ENCODE results near the gene DTNB.

Gene DTNB

DNA sequence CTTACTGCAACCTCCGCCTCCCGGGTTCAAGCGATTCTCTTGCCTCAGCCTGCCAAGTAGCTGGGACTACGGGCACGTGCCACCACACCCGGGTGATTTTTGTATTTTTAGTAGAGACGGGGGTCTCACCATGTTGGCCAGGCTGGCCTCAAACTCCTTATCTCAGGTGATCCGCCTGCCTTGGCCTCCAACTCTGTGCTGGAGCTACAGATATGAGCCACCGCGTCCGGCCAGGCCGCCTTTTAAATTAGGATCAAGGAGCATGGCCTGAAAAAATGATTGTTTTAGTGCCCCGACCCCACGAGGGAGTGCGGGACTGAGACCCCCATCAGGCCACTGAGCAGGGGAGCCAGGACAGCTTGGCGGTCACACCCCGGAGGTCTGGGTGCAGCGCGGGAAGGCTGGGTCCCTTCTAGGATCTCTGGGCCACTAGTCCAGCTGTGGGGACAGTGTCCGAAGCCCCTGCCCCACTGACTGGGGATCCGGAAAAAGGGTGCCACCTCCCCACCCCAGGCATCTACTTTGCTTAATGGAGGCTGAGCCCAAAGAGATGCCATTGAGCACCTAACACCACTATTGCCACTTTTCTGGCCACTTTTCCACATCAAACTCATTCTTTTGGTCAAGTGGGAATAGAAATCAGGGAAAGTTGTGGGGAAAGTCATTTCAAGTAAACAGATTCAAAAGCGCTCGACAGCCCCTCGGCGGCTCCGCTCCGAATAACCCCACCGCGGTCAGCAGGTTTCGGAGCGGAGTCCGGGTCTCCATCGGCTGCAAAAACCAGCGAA, 311.9 kb downstream of the DTNB start:
- DNase-seq, result no peak

- DNase-seq, result no peak
Observed at GRCh38 chr2:25358836-25359235, 314.5 kb downstream of the DTNB start.

DNA sequence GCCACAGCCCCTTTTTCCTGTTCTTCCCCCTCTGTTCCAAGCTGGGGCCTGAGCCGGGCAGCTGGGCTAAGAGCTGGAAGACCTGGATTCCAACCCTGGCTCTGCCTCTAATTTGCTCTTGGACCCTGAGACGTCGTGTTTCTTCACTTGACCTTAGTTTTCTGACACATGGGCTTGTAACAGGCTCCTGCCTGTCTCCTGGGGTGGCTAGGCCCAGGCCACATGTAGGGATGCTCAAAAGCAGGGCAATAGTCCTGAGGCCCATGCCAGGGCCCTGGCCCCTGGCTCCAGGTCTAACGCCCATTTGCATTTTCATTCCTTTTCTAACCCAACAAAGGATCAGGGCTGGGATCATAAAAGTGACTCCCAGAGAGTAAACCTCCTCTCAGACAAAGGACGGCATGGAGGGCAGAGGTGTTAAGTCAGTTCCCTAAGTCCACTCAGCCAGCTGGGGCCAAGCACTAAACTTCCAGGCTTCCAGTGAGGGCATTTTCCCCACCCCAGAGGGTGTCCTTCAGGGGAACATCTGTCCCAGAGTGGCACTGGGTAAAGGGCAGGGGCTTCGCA, 315.0 kb downstream of the DTNB start:
- DNase-seq, result no peak

- DNase-seq, result no peak
Observed at GRCh38 chr2:25356088-25356487, 317.3 kb downstream of the DTNB start.

DNA sequence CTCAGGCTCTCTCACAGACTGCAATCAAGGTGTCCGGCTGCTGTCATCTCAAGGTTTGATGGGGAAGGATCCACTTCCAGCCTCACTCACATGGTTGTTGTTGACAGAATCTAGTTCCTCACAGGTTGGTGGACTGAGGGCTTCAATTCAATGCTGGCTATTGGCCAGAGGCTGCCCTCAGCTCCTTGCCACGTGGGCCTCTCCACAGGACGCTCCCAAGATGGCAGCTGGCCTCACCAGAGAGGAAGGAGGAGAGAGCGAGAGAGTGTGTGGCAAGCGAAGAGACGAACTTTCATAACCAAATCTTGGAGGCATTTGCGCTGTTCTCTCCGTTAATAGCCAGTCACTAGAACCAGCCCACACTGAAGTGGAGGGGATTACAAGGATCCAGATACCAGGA, 318.1 kb downstream of the DTNB start:
- no peak for DNase-seq

DNA sequence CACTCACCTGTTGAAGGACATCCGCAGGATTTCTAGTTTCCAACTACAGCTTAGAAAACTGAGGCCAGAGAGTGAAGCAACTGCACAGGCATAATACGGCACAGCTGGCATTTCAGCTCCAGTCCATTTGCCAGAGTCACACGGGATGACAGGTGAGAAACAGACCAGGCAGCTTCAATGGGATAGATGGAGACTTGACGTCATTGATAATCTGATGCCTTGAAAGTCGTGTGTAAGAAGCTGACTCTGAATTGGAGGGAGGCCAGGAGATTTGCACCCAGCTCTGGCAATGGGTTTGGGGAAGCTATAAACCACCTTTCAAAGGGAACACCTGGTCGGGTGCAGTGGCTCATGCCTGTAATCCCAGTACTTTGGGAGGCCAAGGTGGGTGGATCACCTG, 319.3 kb downstream of the DTNB start:
- DNase-seq, result no peak

DNA sequence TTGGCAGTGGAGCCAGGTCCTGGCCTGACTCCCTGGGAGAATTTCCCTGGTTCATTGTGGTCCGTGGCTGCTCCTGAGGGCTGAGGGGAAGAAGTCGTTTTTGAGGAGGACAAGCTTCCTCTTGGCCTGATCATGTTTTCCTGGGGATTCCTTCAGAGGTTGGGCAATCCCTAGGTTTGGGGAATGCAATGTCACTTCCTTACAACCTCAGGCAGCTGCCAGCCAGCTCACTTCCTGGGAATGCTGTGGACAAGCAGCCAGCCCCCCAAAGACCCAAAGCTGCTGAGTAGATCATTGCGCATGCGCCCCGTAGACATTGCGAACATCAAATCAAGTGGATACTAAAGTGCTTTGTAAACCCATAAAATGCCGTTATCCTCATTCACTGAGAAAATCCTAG, 324.0 kb downstream of the DTNB start:
- no peak for DNase-seq

- DNase-seq, result no peak
Observed at GRCh38 chr2:25347846-25348245, 325.5 kb downstream of the DTNB start.

DNA sequence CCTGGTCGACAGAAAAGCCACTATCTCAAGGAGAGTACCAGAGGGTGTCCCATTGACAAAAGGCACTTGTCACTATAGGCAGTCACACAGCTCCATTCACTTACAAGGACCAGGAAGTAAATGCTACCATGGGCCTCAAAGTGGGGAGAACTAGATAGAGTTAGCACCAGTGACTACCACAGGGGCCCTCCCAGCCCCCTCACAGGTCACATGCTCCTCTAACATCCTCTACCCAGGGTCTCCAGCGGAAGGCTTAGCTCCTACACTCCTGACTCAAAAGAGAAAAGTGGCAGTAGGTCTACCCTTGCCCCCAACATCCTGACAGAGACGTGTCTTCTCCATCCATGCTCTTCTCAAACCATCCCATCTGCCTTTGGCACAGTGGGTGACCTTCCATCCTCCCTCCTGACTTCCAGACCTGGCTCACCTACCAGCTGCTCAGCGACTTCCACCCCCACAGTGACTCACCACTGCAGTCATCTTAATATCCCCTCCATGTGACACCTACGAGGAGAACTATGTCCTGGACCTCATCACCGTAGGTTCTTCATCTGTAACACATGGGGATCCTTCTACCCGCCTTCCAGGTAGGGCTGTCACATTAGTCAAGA, 326.1 kb downstream of the DTNB start:
- no peak for DNase-seq

- DNase-seq, result no peak
Observed at GRCh38 chr2:25343187-25343825, 330.1 kb downstream of the DTNB start.

- DNase-seq, result no peak
Observed at GRCh38 chr2:25342372-25343186, 330.8 kb downstream of the DTNB start.

DNA sequence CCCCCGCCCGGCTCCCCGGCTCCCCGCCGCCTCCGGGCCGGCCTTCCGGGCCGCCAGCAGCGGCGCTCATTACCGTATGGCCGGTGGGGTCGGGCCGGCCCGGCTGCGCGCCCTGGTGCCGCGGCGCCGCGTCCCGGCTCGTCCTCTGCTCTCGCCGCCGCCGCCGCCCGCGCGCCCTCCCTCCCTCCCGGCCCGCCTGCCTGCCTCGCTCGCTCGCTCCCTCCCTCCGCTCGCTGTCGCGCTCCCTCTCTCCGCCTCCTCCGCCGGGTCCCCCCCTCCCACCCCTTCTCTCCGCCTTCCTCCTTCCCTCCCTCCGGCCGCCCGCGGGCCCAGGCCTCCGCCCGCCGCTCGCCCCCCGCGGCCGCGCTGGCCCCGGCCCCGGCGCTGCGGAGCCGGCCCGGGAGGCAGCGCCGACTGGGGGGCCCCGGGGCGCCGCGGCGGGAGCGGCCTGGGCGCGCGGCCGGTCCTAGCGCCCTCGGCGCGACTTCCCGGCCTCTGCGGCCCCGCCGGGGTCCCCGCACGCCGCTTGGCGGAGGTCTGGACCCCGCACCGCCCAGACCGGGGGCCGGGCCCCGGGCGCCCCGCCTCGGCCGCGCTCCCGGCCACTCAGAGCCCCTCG, 331.5 kb downstream of the DTNB start, which contains the start of gene DNMT3A:
DNMT3A (minus strand) TSS at position 173 of the 619 bp plus-strand sequence. CDS start 27,941 bp downstream, outside the sequence.
- no peak for DNase-seq

DNA sequence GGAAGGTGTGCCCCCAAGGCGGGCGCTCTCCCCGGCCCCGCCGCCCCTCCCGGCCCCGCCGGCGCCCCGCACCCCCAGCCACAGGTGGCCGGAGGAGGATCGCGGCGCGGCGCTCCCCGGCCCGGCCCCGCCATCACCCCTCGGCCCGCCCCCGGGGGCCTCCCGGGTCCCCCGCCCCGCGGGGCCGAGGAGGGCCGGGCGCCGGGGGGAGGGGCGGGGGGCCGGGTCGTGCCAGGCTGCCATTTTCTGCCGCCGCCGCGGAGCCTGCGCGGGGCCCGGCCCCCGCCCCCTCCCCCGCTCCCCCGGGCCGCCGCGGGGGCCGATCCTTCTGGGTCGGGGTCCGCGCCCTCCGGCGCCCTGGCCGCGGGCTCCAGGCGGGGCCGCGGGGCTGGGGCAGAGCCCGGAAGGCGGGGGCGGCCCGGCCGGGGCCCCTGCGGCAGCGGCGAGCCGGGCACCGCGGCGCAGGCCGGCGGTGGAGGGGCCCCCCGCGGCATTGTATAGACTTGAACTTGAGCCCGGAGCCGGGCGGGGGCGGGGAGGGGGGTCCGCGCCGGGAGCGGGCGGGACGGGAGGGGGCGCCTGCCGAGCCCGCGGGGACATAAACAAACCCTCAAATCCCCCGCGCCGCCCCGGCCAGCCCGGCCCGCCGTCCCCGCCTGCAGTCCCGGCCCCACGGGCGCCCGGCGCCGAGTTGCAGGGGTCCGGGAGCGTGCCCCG, 332.2 kb downstream of the DTNB start:
- no peak for DNase-seq

- no peak for DNase-seq
Observed at GRCh38 chr2:25340181-25340921, 333.0 kb downstream of the DTNB start.

- no peak for DNase-seq
Observed at GRCh38 chr2:25339791-25340180, 333.6 kb downstream of the DTNB start.

- no peak for DNase-seq
Observed at GRCh38 chr2:25339211-25339674, 334.1 kb downstream of the DTNB start.

DNA sequence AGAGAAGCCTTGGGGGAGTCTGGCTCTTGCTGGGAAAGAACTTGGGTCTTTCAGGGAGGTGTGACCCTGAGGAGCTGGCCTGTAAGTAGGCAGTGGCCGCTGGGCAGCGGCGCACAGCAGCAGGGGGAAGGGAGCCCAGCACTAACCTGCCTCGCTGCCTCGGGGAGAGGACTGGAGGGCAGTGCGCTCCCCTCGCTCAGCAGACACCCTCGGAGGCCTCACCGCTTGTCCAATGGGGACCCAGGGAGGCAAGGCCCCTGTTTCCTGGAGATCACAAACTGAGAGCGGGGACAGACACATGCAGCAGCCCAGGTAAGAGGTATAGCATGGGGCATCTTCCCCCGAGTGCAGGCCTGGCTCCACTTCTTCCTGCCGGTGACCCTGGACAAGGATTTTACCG, 335.0 kb downstream of the DTNB start:
- DNase-seq, result no peak

DNA sequence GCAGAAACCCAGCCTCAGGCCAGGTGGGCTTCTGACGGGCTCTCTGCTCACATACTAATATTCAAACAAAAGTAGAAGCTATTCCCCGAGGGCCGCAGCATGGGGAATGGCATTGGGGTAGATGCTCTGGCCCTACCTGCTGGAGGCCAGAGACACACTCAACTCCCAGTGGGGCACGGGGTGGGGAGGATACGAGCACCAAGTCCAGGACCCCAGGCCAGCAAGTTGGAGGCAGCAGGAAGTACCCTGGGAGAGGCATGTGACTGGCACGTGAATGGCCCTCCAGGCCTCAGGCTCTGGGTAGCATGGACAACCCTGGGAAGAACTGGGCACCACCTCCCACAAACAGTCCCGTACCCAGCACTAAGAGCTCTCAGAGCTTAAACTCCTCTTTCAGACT, 335.5 kb downstream of the DTNB start:
- DNase-seq, result no peak

GRCh38 chr2:25337276-25337675, 336.1 kb downstream of the DTNB start:
- DNase-seq, result no peak

DNA sequence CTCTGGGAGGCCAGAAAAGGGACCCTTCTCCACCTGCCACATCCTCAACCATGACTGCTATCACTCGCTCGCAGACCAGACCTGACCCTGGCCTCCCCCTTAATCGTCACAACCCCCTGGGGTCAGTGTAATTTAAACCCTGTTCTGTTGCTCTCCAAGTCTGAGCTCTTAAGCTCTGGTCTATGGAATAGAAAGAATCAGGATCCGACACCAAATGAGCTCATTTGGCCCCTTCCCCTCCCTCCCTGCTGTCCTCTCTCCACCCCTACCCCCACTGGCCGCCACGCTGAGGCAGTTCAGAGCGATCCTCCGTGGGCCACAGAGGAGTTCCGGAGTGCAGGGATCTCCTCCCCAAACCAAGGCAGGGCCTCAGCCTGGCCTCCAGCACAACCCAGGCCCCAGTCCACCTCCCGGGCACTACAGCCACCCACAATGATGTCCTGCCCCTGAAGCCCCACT, 337.0 kb downstream of the DTNB start:
- no peak for DNase-seq

DNA sequence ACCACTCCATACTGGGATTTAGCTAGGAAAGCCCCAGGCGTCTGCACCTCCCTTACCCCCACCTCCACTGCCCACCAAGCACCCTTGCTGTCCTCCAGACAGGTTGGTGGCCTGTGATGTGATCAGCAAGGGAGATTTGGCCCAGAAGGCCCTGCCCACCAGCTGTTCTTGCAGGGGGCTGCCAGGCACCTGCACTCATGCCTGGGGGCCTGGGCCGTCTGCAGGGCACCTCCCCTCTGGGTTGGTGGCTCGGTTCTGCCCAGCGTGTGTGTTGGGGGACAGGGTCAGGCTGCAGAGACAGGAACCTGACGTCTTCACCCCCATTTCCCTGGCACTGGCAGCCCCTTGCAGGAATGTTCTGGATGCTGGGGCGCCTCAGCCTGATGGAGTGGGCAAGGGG, 337.4 kb downstream of the DTNB start:
- no peak for DNase-seq

All from NCI-H1436 treated with DMSO at 0.1 percent for 48 hours (cell line).